Ascending aorta (tissue), 2 donors: ENCODE measurements around the gene GPD2. TPM values are rescaled to one million over a fixed set of nuclear protein-coding genes. Genes with fewer than 3 reads are reported as not detected.

ENCODE experiments used
- DNase-seq, 2 donors: peaks; one replicate each; pipeline ENCODE4 v3.0.0-alpha.2; 2019; ENCODE audit warnings: low spot score in 2 of 2
- H3K27ac ChIP-seq, 2 donors: fragments of 200-600 bp; sonication (generic); one replicate each; pipeline ENCODE4 v1.5.1; 2016 to 2017; ENCODE audit warnings: mild to moderate bottlenecking in 1 of 2
- H3K27me3 ChIP-seq: fragments of 200-600 bp; sonication (generic); one replicate; pipeline ENCODE4 v1.5.1; 2017
- H3K36me3 ChIP-seq, 2 donors: fragments of 200-600 bp; sonication (generic); one replicate each; pipeline ENCODE4 v1.5.1; 2016
- H3K4me1 ChIP-seq, 2 donors: fragments of 200-600 bp; sonication (generic); one replicate each; pipeline ENCODE4 v1.5.1; 2016 to 2017; ENCODE audit warnings: mild to moderate bottlenecking in 1 of 2
- H3K4me3 ChIP-seq, 2 donors: fragments of 200-600 bp; sonication (generic); one replicate each; pipeline ENCODE4 v1.5.1; 2016 to 2017; ENCODE audit warnings: mild to moderate bottlenecking in 1 of 2
- H3K9me3 ChIP-seq, 2 donors: fragments of 200-600 bp; sonication (generic); one replicate each; pipeline ENCODE4 v1.5.1; 2016
- intact Hi-C: fragments of 100-400 bp; cut with DNase I; formaldehyde crosslinking; loops from one replicate; pipeline ENCODE4 v1.15.1; 2023
- total RNA-seq: library from RNA; depleted of rRNA; stranded (reverse); fragments of >200 nt; gene quantifications from one replicate; pipeline ENCODE4 v1.1.0, GENCODE V29; 2016
- TF ChIP-seq, protein P1 (sequence below), 3 experiments: fragments of 200-600 bp in 2 of 3; fragments of 450-650 bp in 1 of 3; sonication (generic) in 2 of 3; IDR thresholded peaks; one replicate each; pipeline ENCODE4 v1.5.1; 2016 to 2019; ENCODE audit warnings: antibody characterized with exemption in 3 of 3, mild to moderate bottlenecking in 1 of 3, moderate library complexity in 1 of 3

Gene GPD2
- total RNA-seq, 1 donor from 2014 or later = 20.0 TPM

DNA sequence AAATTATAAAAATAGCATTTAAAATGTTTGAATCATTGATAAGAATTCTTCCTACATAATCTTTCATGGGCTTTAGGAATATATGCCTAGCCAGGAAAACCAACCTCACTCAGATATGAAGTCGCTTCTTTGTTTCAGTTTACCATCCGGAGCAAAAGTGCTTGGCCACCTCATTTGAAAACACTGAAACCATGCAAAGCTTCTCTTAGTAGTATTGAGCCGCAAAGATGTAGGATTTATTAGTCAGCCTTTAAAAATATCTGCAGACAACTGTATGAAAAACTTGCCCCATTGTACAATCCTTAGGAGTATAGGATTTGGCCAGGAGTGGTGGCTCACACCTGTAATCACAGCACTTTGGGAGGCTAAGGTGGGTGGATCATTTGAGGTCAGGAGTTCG is 24.3 kb upstream of the GPD2 start:
- Histone ChIP-seq H3K9me3 (no peaks in the 10 kb centered on the region), H3K36me3 (no peaks in the 10 kb centered on the region), H3K27me3 (no peaks in the 10 kb centered on the region), H3K27ac (no peak overlapping the region), H3K4me3 (no peak overlapping the region), H3K4me1 (no peaks in the 10 kb centered on the region)
- TF ChIP-seq, protein P1, sequence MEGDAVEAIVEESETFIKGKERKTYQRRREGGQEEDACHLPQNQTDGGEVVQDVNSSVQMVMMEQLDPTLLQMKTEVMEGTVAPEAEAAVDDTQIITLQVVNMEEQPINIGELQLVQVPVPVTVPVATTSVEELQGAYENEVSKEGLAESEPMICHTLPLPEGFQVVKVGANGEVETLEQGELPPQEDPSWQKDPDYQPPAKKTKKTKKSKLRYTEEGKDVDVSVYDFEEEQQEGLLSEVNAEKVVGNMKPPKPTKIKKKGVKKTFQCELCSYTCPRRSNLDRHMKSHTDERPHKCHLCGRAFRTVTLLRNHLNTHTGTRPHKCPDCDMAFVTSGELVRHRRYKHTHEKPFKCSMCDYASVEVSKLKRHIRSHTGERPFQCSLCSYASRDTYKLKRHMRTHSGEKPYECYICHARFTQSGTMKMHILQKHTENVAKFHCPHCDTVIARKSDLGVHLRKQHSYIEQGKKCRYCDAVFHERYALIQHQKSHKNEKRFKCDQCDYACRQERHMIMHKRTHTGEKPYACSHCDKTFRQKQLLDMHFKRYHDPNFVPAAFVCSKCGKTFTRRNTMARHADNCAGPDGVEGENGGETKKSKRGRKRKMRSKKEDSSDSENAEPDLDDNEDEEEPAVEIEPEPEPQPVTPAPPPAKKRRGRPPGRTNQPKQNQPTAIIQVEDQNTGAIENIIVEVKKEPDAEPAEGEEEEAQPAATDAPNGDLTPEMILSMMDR (IDR thresholded peaks at IDR 0.05) = no peak
- intact Hi-C loops = no loop called here
- DNase-seq = no peak

DNA sequence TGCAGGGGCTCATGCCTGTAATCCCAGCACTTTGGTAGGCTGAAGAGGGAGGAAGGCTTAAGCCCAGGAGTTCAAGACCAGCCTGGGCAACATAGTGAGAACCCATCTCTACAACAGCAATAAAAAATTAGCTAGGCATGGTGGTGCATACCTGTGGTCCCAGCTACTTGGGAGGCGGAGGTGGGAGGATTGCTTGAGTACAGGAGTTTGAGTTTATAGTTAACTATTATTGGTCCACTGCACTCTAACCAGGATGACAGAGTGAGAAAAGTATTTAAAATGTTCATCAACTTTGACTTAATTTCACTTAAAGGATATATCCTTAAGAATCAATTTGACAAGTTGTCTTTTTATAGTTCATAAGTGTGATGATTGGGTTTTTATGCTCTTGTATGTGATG is 14.3 kb upstream of the GPD2 start:
- no peak overlapping the region for H3K27ac ChIP-seq
- intact Hi-C loops = no loop called here
- H3K9me3 ChIP-seq = no peaks in the 10 kb centered on the region
- H3K4me3 ChIP-seq = no peak overlapping the region
- H3K27me3 ChIP-seq = no peaks in the 10 kb centered on the region
- H3K36me3 ChIP-seq = no peaks in the 10 kb centered on the region
- H3K4me1 ChIP-seq = no peaks in the 10 kb centered on the region
- no peak for DNase-seq
- TF ChIP-seq, protein P1 (IDR thresholded peaks at IDR 0.05) = no peak

DNA sequence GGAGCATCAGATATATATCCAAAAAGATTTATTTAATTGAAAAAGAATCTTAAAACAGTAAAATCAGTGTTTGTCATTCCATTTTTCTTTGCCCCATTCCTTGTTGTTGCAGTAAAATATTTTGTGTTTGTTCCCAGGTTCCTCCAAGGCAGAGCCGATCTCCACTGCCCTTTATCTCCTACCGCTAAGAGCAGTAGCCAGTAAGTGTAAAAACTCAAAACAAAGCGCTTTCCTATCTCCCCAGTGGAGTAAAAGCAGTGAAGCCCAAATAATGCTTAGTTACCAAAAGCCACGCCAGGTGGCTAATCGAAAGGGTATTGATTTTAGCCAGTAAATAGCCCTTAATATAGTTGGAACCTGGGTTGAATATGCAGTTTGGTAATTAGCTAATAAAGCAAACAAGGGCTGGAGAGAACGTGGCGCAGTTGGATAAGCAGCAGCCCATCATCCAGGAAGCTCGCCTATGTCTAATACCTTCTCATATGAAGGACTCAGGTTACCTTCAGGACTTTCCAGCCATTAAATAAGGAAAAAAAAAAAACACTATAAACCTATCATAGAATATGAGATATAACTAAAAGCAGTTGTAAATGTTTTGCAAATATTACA is 12.4 kb upstream of the GPD2 start:
- DNase-seq = no peak
- no peaks in the 10 kb centered on the region for H3K9me3 ChIP-seq
- no peaks in the 10 kb centered on the region for H3K36me3 ChIP-seq
- intact Hi-C loops = no loop called here
- TF ChIP-seq, protein P1 (IDR thresholded peaks at IDR 0.05) = no peak
- H3K4me3 ChIP-seq = no peak overlapping the region
- H3K27ac ChIP-seq = no peak overlapping the region
- no peaks in the 10 kb centered on the region for H3K4me1 ChIP-seq
- H3K27me3 ChIP-seq = no peaks in the 10 kb centered on the region

DNA sequence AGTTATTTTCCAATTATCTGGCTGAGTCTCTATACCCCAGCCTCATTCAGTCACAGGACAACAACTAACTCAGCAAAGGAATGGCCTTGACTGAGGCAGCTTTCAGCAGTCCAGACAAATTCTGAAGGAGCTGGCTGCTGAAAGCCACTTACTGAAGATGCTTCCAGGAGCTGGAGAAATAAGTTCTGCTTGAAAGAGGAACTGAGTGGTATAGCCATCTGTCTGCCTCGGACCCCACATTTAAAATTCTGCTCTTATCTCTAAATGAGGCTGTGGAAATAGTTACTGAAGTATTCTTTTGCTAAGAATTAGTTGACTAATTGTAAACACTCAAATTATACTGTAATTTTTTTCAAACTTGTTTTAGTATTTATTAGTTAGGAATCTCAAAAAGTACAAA is 9.1 kb upstream of the GPD2 start:
- TF ChIP-seq, protein P1 (IDR thresholded peaks at IDR 0.05) = no peak
- Histone ChIP-seq H3K4me1 (peaks cover 0 to 3% of the 10 kb centered on the region in 2 donors), H3K27ac (no peak overlapping the region), H3K9me3 (no peaks in the 10 kb centered on the region), H3K27me3 (no peaks in the 10 kb centered on the region), H3K4me3 (no peak overlapping the region), H3K36me3 (no peaks in the 10 kb centered on the region)
- intact Hi-C loops = no loop called here
- DNase-seq = no peak

DNA sequence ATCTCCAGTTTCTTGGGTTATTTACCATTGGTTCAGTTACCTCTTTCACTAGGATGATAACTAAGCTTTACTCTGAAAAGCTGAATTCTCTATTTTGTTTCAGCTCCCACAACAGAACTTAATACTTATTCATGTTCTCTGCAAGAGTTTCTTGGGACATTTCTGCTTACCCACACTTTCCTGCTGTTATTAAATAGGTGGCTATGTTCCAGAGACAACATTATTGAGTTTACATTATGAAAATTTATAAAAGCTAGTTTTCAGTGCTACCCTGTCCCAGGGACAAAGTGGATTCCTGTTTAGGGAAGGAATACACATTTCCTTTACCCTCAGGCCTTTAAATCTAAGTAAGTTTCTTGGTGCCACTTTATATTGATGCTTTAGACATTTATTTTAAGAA is 7.0 kb upstream of the GPD2 start:
- H3K27ac ChIP-seq = peak overlapping the region; percentile 30 to 51
- TF ChIP-seq, protein P1 (IDR thresholded peaks at IDR 0.05) = no peak
- H3K36me3 ChIP-seq = no peaks in the 10 kb centered on the region
- no peak overlapping the region for H3K4me3 ChIP-seq
- H3K4me1 ChIP-seq = peaks cover 0 to 3% of the 10 kb centered on the region in 2 donors
- DNase-seq = no peak
- no peaks in the 10 kb centered on the region for H3K27me3 ChIP-seq
- H3K9me3 ChIP-seq = no peaks in the 10 kb centered on the region
- intact Hi-C loops = no loop called here
